ENCODE measurements around the gene GUCY2F.

DNA sequence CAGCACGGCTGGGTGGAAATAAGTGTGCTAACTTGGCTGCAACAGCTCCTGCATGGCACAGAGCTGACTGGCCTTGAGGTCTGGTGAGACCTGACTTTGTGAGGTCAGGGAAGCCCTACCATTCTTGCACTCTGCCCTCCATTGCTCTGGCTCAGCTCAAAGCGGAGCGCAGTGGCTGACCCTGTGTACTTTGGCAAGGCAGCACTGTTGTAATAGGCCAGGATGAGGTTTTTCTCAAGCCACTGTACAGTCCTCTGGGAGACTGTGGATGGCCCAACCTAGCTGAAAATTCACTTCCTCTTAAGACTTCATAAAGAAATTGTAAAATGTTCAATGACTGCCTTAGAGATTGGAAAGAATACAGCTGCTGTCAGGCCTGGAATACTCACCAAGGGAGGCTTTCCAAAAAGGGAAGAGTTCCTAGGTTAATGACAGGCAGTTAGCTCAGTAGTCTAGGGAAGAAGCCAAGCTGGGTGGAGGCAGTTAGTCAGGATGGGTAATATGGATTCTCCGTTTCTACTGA, 129.8 kb downstream of the GUCY2F start:
- TF ChIP-seq EZH2 (IDR thresholded peaks at IDR 0.05; ENCODE audit: borderline replicate concordance, low read length) = no peak
- TF ChIP-seq, protein P1, sequence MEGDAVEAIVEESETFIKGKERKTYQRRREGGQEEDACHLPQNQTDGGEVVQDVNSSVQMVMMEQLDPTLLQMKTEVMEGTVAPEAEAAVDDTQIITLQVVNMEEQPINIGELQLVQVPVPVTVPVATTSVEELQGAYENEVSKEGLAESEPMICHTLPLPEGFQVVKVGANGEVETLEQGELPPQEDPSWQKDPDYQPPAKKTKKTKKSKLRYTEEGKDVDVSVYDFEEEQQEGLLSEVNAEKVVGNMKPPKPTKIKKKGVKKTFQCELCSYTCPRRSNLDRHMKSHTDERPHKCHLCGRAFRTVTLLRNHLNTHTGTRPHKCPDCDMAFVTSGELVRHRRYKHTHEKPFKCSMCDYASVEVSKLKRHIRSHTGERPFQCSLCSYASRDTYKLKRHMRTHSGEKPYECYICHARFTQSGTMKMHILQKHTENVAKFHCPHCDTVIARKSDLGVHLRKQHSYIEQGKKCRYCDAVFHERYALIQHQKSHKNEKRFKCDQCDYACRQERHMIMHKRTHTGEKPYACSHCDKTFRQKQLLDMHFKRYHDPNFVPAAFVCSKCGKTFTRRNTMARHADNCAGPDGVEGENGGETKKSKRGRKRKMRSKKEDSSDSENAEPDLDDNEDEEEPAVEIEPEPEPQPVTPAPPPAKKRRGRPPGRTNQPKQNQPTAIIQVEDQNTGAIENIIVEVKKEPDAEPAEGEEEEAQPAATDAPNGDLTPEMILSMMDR (IDR thresholded peaks at IDR 0.05; ENCODE audit: low read length) = no peak

Data from OCI-LY1 (cell line).